HG03060 (cell line): ENCODE data around the gene GBX2.

ENCODE experiments used
- ATAC-seq: cut with Tn5 transposase; IDR thresholded peaks from one replicate; pipeline ENCODE4 v1.9.1; 2021; ENCODE audit warnings: low read depth, moderate number of reproducible peaks; ENCODE audit not compliant: unreplicated experiment

Gene GBX2

GRCh38 chr2:236169741-236170589 lies 1.8 kb upstream of the GBX2 start:
- ATAC-seq = no peak

- ATAC-seq = no peak
Observed at GRCh38 chr2:236169151-236169721, 1.1 kb upstream of the GBX2 start.

- ATAC-seq = no peak
Observed at GRCh38 chr2:236167297-236168109, 683 bp downstream of the GBX2 start.

- ATAC-seq = no peak
Observed at GRCh38 chr2:236166796-236167296, 1.3 kb downstream of the GBX2 start.

- no peak for ATAC-seq
Observed at GRCh38 chr2:236165842-236166795, 2.1 kb downstream of the GBX2 start.

- ATAC-seq = no peak
Observed at GRCh38 chr2:236164925-236165841, 3.0 kb downstream of the GBX2 start.

GRCh38 chr2:236164201-236164924 lies 3.8 kb downstream of the GBX2 start:
- ATAC-seq = no peak

GRCh38 chr2:236163471-236164200 lies 4.5 kb downstream of the GBX2 start:
- no peak for ATAC-seq

- no peak for ATAC-seq
Observed at GRCh38 chr2:236162882-236163470, 5.2 kb downstream of the GBX2 start.

GRCh38 chr2:236162031-236162845 lies 5.9 kb downstream of the GBX2 start:
- ATAC-seq = no peak

GRCh38 chr2:236161531-236161930 lies 6.7 kb downstream of the GBX2 start:
- no peak for ATAC-seq

- no peak for ATAC-seq
Observed at GRCh38 chr2:236161082-236161462, 7.1 kb downstream of the GBX2 start.

GRCh38 chr2:236160366-236161081 lies 7.7 kb downstream of the GBX2 start:
- no peak for ATAC-seq

- ATAC-seq = no peak
Observed at GRCh38 chr2:236159778-236160170, 8.4 kb downstream of the GBX2 start.

- ATAC-seq = no peak
Observed at GRCh38 chr2:236158969-236159777, 9.0 kb downstream of the GBX2 start.
